NCI-H2196 treated with DMSO at 0.1 percent for 48 hours (cell line): ENCODE data around the gene HLA-G.
"Not testable (repeated sequence)": the region's sequence is repeated elsewhere in the genome, so short reads cannot be mapped to it uniquely, and the experiment has no call there.

Source experiments
- DNase-seq: peaks from one replicate; lab custom pipeline; 2025; ENCODE audit not compliant: unreplicated experiment; lab: John Stamatoyannopoulos, UW

Gene HLA-G

DNA sequence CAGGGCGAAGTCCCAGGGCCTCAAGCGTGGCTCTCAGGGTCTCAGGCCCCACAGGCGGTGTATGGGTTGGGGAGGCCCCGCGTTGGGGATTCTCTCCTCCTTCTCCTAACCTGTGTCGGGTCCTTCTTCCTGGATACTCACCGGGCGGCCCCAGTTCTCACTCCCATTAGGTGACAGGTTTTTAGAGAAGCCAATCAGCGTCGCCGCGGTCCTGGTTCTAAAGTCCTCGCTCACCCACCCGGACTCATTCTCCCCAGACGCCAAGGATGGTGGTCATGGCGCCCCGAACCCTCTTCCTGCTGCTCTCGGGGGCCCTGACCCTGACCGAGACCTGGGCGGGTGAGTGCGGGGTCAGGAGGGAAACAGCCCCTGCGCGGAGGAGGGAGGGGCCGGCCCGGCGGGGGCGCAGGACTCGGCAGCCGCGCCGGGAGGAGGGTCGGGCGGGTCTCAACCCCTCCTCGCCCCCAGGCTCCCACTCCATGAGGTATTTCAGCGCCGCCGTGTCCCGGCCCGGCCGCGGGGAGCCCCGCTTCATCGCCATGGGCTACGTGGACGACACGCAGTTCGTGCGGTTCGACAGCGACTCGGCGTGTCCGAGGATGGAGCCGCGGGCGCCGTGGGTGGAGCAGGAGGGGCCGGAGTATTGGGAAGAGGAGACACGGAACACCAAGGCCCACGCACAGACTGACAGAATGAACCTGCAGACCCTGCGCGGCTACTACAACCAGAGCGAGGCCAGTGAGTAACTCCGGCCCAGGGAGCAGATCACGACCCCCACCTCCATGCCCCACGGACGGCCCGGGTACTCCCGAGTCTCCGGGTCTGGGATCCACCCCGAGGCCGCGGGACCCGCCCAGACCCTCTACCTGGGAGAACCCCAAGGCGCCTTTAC is at the start of gene HLA-G:
Gene HLA-G, plus strand, starts transcription at position 247 of the 892 bp plus-strand sequence. Its CDS starts 20 bp downstream, at position 267.
- DNase-seq = no peak

DNA sequence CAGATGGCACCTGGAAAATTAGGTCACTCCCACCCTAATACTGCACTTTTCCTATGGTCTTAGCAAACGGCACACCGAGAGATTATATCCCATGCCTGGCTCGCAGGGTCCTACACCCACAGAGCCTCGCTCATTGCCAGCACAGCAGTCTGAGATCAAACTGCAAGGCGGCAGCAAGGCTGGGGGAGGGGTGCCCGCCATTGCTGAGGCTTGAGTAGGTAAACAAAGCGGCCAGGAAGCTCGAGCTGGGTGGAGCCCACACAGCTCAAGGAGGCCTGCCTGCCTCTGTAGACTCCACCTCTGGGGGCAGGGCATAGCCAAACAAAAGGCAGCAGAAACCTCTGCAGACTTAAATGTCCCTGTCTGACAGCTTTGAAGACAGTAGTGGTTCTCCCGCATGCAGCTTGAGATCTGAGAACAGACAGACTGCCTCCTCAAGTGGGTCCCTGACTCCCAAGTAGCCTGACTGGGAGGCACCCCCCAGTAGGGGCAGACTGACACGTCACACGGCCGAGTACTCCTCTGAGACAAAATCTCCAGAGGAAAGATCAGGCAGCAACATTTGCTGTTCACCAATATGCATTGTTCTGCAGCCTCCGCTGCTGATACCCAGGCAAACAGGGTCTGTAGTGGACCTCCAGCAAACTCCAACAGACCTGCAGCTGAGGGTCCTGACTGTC is 47.5 kb upstream of the HLA-G start:
- DNase-seq = not testable (repeated sequence)

DNA sequence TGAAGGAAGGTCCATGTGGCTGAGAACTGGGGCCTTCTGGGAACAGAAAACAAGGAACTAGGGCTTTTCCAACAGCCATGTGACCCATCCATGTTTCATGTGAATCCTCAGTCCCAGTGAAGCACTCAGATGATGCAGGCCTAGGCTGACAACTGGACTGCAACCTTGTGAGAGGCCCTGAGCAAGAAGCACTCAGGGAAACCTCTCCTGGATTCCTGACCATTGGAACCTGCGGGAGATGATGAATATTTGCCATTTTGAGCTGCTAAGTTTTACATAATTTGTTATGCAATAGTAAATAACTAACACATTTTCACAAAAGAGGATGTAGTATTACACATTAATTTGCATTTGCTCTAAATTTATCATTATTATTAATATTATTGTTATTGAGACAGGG is 38.4 kb upstream of the HLA-G start:
- DNase-seq = no peak

DNA sequence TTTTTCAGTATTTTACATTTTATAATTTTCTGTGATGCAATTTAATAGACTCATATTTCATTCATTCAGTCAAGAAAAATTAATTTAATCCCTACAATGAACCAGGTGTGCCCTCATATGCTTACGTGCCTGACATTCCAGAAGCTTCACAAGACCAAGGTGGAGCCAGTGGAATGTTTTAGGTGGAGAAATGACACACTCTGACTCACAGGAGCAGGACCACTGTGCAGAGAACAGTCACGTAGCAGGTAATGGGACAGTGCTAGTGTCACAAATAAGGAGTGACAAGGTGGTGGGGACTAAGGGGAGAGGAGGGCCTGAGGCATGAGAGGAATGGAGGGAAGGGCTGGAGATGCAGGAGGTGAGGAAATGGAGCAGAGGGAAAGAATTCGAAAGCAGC is 37.0 kb upstream of the HLA-G start:
- DNase-seq = no peak

DNA sequence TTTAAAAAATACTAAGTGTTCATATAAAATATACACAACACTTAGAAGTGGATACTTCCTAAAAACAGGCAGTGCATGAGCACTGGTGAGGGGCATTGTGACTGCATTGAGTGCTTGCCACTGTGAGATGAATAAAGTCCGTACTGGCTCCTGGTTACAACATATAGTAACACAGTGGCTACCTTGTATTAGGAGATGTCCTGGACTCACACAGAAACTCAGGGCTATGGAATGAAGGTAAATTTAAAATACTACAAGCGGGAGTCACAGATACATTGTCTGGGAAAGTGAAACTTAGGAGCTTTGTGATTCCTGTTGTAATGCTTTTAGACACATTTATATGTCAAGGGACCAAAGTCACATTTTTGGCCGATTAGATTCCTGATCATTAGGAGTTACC is 36.5 kb upstream of the HLA-G start:
- no peak for DNase-seq

DNA sequence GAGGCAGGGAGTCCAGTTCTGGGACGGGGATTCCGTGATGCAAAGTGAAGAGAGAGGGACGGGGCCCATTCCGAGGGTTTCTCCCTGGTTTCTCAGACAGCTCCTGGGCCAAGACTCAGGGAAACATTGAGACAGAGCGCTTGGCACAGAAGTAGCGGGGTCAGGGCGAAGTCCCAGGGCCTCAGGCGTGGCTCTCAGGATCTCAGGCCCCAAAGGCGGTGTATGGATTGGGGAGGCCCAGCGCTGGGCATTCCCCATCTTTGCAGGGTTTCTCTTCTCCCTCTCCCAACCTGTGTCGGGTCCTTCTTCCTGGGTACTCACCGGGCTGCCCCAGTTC is 35.9 kb upstream of the HLA-G start:
- no peak for DNase-seq

DNA sequence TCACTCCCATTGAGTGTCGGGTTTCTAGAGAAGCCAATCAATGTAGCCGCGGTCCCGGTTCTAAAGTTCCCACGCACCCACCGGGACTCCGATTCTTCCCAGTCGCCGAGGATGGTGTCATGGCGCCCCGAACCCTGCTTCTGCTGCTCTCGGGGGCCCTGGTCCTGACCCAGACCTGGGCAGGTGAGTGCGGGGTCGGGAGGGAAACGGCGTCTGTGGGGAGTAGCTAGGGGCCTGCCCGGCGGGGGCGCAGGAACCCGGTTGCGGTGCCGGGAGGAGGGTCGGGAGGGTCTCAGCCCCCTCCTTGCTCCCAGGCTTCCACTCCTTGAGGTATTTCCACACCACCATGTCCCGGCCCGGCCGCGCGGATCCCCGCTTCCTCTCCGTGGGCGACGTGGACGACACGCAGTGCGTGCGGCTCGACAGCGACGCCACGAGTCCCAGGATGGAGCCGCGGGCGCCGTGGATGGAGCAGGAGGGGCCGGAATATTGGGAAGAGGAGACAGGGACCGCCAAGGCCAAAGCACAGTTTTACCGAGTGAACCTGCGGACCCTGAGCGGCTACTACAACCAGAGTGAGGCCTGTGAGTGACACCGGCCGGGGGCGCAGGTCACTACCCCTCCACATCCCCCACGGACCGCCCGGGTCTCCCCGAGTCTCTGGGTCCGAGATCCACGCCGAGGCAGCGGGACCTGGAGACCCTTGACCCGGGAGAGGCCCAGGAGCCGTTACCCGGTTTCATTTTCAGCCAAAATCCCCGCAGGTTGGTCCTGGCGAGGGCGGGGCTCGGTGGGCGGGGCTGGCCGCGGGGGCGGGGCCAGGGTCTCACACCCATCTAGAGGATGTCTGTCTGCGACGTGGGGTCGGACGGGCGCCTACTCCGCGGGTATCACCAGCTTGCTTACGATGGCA is 35.2 kb upstream of the HLA-G start:
- DNase-seq = no peak

DNA sequence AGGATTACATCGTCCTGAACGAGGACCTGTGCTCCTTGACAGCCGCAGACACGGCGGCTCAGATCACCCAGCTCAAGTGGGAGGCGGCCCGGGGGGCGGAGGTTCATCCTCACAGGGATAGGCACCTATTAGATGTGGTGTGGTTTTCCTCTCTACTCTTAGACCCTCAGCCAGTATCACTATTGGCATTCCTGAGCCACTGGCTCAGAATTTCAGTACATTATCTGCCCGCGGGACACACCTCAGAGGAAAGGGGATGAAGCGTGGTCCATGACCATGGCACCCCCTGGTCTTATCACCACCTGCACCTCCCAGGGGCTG is 34.6 kb upstream of the HLA-G start:
- no peak for DNase-seq

DNA sequence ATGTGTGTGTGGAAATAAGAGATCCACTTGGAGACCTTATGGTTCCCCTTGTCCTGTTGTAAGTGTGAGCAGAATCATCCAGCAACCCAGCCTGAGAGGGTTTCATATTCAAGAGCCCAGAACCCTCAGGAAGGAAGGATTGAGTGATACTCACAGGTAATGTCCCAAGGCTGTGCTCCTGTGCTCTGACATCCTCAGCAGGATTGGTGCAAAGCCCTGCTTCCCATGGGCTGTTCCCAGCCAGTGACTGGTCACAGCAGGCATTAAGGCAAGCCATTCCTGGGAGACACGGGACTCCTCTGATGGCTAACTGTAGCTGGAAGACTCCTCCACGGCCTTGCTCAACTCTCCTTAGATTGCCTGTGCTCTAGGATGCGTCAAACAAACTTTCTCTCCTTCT is 33.8 kb upstream of the HLA-G start:
- DNase-seq = no peak

DNA sequence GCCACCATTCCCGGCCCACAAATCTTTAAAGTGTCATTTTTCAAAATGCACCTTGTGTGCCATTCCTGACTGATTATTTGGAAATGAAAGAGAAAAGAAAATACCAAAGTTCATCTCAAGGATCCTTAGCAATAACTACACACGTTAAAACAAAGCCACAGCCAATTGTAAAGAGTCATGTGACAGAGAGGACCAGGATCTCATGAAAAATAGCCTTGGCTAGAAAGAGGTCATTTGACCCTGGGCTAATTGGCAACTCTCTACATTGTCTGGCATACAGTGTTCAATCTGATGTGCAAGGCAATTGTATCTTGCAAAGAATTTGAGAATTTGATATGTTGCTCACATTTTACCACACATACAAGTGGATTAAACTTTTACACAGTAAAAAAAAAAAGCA is 31.6 kb upstream of the HLA-G start:
- no peak for DNase-seq

DNA sequence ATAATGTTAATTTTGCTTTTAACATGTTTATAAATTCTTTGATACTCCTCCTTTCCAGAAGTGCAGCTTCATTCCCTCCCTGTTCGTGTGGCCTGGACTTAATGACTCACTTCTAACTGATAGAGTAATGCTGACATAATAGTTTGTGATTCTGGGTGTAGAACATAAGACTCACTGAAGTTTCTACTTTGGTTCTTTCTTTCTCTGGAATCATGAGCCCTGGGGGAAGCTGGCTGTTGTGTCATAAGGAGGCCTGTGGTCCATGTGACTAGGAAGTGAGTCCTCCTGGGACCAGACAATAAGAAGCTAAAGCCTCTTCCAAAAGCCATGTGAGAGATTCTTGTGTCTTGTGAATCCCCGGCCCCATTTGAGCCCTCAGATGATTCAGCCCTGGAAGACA is 30.5 kb upstream of the HLA-G start:
- DNase-seq = no peak

DNA sequence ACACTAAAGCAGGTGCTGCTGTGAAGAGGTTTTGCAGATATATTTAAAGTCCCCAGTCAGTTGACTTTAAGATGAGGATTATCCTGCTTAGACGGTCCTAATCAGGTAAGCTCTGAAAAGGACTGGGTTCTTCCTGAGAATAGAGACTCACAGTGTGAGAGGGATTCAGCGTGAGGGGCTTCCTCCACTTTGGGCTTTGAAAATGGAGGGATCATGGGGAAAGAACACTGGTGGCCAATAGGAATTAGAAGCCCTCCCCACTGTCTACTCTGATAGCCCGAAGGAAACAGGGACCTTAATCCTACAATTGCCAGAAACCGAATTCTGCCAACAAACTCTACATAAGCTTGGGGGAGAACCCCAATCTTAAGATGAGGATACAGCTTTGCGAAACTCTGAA is 29.7 kb upstream of the HLA-G start:
- no peak for DNase-seq

DNA sequence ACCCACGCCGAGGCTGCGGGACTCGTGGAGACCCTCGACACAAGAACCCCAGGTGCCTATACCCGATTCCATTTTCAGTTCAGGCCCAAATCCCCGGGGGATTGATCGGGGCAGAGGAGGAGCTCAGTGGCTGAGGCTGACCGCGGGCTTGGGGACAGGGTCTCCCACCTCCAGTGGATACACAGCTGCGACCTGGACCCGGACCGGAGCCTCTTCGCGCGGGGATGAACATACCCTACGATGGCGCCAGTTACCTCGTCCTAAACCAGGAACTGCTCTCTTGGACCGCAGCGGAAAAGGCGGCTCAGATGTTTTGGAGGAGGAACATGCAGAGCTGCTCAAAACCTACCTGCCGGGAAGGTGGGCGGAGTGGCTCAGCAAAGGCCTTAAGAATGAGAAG is 27.4 kb upstream of the HLA-G start:
- no peak for DNase-seq

DNA sequence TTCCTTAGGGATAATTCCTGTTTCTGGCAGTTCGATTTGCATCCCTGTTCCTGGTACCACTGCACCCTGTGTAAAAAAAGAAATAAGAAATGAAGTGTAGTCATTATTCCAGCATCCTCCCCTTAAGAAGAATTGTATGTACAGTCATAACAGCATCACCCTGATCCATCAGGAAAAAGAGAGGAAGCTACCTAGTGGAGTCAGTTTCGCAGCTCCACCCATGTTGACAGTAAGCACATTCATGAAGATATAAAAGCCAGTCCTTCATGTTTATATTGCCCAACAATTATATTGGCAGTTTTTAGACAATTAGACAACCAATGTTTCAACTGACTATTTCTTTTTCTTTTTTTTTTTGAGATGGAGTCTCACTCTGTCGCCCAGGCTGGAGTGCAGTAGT is 21.2 kb upstream of the HLA-G start:
- no peak for DNase-seq

DNA sequence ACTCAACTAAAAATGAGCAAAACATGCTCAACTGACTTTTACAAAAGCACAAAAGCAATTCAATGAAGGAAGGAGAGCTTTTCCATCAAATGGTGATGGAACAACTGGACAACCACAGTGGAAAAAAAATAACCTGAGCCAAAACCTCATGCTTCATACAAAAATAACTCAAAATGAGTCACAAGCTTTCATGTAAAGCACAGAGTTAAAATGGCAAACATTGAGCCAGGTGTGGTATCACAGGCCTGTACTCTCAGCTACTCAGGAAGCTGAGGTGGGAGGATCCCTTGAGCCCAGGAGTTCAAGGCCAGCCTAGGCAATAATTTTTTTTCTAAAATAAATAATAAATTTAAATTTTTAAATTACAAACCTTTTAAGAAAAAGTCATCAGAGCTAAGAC is 18.4 kb upstream of the HLA-G start:
- DNase-seq = no peak

DNA sequence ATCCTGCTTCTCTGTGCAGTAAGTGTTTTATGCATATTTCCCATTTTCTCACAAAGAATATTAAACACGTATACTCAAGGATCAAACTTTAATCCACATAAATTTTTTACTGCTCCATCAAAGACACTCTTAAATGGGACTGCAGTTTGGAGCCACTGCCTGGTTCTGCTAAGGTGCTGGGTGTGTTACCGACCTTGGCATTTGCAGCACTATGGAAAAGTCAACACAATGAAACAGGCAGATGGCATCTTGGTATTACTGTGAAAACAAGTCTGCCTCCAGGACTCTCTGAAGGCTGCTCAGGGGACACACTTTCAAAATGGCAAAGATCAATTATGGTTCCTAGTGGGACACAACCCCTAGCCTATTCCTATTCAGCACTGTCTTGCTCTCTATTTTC is 17.3 kb upstream of the HLA-G start:
- no peak for DNase-seq

DNA sequence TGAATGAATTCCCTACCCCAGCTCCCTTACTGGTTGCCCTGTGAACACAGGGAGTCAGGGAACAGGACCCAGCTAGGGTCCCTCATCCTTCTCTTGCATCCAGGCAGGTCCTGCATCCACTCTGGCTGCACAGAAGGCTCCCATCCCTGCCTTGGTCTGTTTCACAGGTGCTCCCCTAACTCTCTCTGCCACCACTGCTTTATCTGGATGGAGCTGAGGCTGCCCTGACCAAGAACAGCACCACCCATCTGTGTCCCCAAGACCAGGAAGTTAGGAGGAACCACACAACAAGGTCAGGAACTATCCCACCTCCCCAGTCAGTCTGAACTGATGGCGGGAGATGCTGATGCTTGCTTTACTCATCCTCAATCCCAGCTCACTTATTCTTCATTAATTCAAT is 16.2 kb upstream of the HLA-G start:
- no peak for DNase-seq

DNA sequence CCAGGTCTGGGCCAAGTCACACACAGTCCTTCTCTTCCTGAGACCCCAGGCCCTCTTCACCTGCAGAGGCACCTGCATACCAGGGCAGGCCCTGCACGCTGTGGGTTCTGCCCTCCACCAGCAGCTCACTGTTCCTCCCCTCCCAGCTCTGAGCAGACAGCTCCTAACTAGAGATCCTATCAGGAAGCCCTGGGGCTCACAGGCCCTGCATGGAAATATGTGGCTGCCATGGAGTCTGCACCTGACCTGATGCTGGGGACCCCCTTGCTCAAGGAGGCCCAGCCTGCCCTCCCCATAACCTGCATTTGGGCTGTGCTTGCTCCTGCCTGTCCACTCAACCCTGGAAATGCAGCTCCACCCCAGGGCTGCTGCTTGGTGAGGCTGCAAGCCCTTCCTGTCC is 14.6 kb upstream of the HLA-G start:
- no peak for DNase-seq

DNA sequence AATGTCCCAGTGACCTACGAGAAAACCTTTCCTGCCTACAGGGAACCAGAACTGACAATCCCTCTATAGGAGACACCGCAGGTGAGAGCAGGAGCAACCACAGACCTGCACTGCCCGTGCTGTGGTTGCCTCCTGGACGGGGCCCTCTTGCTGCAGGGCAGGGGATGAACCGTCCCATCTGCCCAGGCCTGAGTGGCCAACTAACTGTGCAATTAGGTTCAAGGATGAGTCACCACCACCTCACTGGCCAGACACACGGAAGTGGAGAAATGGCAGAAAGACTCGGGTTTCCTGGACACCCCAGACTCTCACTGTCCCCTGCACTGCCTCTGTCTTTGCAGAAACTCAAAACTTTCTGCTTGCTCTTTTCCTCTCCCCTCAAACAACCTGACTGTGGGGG is 13.8 kb upstream of the HLA-G start:
- no peak for DNase-seq

DNA sequence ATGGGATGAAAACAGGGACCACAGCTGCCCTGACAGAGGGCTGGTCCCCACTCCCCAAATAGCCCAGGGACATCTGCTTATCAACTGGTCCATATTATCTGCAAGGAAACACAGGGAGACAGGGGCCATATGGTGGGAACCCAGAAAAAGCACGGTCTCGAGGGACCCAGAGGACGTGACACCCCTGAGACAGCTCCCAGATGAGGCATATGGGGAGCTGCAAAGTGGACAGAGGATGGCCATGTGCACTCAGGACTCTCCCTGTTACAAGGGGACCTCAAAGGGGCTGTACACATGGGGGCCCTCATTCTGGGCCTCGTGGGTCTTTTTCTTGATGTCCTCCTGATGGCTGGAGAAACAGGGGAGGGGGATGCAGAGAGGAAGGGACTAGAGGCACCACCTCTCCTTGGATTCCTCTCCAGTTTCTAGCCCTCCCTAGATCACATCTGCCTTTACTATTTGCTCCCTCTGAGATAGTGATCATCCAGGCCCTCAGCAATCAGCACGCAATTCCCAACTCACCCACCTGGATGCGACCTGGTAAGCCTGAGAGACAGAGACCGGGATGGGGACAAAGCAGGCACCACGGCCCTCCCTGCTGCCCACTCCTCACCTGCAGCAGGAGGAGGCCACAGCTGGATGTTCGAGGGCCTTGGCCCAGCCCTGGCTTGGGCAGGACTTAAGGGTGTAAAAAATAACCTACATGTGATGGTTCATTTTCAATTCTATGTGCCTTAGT is 13.1 kb upstream of the HLA-G start:
- no peak for DNase-seq

DNA sequence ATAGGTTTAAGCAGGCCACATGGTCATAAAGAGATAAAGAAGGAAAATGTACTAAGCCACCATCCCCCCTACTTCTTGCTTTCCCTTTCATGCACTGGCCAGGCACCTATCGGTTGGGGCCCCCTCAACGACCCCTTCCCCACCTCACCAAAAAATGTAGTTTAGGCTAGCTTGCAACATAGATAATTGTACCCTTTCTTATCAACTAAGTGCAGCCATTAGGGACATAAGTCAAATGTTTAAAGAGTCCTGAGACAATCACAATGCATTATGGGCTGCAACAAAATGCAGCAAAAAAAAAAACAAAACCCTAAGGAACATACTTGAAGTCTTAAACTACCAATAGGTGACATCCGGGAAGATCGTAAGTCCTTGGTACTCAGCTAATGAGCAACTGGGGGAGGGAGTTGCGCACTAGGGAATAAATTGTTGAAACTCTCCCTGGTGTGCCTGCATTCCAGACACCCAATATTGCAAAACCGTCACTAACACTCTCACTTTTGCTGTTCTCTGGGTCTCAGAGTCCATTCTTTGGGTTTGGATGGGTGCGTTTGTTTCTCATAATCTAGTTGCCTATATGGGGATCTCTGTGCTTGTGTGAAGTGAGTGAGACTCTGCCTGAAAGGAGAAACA is 12.4 kb upstream of the HLA-G start:
- no peak for DNase-seq
